AG10803 (cell line): ENCODE data around the gene ESR1.

ENCODE experiments used
- DNase-seq: peaks from one replicate; pipeline ENCODE4 v3.0.0; 2010; ENCODE audit warnings: low read depth
- H3K4me3 ChIP-seq: 2 replicates; pipeline ENCODE4 v1.5.1; 2011; ENCODE audit warnings: mild to moderate bottlenecking, low read length, control low read depth
- TF ChIP-seq, protein P1 (sequence below): conservative IDR thresholded peaks from 2 replicates; pipeline ENCODE4 v1.5.1; 2011; ENCODE audit warnings: mild to moderate bottlenecking, low read length, control low read depth, inconsistent platforms

The ESR1 gene

GRCh38 chr6:152050451-152051195 lies 243.1 kb downstream of the ESR1 start:
- H3K4me3 ChIP-seq, result no peak overlapping the region
- no peak for DNase-seq
- TF ChIP-seq, protein P1, sequence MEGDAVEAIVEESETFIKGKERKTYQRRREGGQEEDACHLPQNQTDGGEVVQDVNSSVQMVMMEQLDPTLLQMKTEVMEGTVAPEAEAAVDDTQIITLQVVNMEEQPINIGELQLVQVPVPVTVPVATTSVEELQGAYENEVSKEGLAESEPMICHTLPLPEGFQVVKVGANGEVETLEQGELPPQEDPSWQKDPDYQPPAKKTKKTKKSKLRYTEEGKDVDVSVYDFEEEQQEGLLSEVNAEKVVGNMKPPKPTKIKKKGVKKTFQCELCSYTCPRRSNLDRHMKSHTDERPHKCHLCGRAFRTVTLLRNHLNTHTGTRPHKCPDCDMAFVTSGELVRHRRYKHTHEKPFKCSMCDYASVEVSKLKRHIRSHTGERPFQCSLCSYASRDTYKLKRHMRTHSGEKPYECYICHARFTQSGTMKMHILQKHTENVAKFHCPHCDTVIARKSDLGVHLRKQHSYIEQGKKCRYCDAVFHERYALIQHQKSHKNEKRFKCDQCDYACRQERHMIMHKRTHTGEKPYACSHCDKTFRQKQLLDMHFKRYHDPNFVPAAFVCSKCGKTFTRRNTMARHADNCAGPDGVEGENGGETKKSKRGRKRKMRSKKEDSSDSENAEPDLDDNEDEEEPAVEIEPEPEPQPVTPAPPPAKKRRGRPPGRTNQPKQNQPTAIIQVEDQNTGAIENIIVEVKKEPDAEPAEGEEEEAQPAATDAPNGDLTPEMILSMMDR, result no peak

DNA sequence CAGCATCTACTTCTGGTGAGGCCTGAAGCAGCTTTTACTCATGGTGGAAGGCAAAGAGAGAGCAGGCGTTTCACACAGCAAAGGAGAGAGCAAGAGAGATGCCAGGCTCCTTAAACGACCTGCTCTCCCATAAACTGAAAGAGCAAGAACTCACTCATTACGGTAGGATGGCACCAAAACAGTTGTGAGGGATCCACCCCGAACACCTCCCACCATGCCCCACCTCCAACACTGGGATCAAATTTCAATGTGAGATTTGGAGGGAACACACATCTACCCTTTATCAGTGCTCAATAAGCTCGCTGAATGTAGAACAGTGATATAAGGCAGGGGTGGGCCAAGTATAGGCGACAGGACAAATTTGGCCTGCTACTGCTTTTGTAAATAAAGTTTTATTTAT lies 244.6 kb downstream of the ESR1 start:
- DNase-seq, result no peak
- no peak overlapping the region for H3K4me3 ChIP-seq
- TF ChIP-seq, protein P1, result no peak

GRCh38 chr6:152053332-152053731 lies 245.8 kb downstream of the ESR1 start:
- H3K4me3 ChIP-seq, result no peak overlapping the region
- TF ChIP-seq, protein P1, result no peak
- no peak for DNase-seq

DNA sequence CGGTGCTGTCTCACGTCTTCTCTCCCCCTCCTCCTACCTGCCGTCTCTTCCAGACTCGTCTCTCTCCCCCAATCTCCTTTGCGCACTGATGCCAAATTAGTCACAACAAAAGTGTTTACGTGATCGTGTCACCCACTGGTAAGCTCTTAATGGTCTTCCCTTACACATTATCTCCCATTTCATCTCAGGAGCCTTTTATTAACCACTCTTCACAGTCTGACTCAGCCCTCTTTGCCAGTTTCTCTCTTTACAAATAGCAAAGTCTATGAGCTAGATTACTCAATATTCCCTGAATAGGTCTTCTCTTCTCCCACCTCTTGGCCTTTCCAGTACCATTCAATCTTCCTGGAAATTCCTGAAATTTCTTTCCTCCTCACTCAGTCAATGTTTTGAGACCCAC lies 247.0 kb downstream of the ESR1 start:
- TF ChIP-seq, protein P1, result no peak
- no peak overlapping the region for H3K4me3 ChIP-seq
- DNase-seq, result peak; percentile 51

DNA sequence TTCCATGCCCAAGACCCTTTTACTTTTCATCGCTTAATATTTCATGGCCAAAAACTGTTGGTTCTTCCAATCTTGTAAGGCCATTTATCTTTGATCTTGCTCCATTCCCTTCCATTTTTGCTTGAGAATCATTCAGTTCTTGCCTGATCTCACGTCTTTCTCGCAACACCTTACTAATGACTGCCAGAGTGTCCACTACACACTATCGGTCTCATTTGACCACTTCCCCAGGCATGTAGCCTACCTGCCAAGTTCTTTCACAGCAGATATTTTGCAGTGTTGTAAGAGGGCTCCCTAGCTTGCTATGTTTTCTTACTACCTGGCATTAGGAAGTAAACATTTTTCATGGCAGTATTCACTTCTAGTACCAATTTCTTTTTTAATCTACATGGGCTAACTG lies 248.0 kb downstream of the ESR1 start:
- no peak for DNase-seq
- no peak overlapping the region for H3K4me3 ChIP-seq
- TF ChIP-seq, protein P1, result no peak

DNA sequence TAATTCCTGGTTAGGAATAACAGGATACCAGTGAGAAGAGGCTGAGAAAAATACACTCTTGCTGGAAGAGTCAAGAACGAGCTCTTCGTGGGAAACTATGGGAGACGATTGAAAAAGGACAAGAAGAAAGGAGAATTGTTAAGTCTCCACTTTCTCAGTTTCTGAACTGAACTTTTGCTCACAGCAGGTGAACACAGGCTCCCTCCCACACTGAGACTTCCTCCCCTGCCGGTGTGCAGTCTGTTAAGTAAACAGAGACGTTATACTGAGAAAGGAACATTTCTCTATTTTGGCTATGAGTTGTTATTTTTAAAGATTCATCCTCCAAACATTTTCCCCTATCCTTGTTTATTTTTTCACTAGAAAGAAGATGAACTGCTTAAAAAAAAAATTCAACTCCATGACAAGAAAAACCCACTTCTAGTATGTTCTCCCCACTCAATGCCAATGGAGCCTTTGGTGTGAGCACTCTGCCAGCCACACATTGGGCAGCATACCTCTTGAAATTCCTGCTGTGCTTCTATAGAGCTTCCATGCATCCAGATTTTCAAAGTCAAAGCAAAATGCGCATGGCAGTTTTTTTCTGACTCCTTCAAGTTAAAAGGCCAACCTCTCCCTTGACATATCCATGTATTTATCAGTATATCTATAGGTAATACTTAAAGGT lies 250.5 kb downstream of the ESR1 start:
- TF ChIP-seq, protein P1, result no peak
- no peak overlapping the region for H3K4me3 ChIP-seq
- no peak for DNase-seq

DNA sequence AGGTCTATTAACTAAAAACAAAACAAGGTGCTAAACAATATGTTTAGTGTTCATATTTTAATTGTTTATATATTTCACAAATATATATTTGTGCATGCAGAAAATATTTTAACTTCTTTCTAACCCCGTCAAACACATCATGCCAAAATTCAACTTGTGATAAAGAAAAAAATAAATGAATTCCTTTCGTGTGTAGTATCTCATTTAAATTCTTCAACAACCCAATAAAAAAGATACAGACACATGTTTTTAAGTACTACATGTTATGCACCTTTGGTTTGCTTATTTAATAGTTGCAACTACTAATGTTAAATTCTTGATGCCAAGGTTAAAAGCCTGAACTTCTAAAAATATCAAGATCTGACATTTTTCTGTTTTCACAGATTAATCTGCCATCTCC lies 252.4 kb downstream of the ESR1 start:
- no peak overlapping the region for H3K4me3 ChIP-seq
- TF ChIP-seq, protein P1, result no peak
- DNase-seq, result no peak
